ENCODE measurements around the gene EFNA5. TPM values are rescaled to one million over a fixed set of nuclear protein-coding genes. Genes with fewer than 3 reads are reported as not detected.

Gene EFNA5
- total RNA-seq, 1 experiment from 2014 or later, result 216 TPM

DNA sequence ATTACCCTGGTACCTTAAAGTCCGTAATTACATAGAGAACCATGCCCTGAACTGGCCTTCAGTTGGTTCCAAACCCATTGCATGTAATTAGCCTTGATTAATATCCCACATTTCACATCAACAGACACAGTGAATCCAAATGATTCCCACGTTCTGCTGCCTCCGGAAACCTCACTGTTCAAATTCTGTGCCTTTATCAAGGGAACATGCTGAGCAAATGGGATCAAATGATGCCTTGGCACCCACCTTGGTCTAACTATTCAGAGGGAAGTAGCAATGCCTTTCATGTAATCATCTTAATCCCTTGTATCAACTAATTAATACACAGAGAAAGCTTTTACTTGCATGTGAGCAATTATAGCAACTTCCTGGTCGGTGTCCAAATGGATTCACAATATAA, 100.6 kb downstream of the EFNA5 start:
- no TSS peak for BruUV-seq (replicated peaks)
- Mint-ChIP-seq H3K27me3 (ENCODE audit: unreplicated experiment) (no peaks in the 10 kb centered on the region), H3K27ac (ENCODE audit: unreplicated experiment) (peak overlapping the region; percentile 88), H3K9me3 (ENCODE audit: low read depth, unreplicated experiment) (no peaks in the 10 kb centered on the region), H3K4me3 (ENCODE audit: low read depth, unreplicated experiment) (peak overlapping the region; percentile 65), H3K36me3 (ENCODE audit: insufficient read depth, unreplicated experiment) (peaks cover 36% of the 10 kb centered on the region), H3K4me1 (ENCODE audit: low read depth, unreplicated experiment) (peaks cover 83% of the 10 kb centered on the region)
- intact Hi-C loops (cut with micrococcal nuclease; ENCODE audit: unreplicated experiment), result loop anchor here (2.0 to 10.0 kb wide), 5 partner anchors 13 to 465 kb away; no protein-coding TSS in a partner anchor
- TF ChIP-seq, protein P1, sequence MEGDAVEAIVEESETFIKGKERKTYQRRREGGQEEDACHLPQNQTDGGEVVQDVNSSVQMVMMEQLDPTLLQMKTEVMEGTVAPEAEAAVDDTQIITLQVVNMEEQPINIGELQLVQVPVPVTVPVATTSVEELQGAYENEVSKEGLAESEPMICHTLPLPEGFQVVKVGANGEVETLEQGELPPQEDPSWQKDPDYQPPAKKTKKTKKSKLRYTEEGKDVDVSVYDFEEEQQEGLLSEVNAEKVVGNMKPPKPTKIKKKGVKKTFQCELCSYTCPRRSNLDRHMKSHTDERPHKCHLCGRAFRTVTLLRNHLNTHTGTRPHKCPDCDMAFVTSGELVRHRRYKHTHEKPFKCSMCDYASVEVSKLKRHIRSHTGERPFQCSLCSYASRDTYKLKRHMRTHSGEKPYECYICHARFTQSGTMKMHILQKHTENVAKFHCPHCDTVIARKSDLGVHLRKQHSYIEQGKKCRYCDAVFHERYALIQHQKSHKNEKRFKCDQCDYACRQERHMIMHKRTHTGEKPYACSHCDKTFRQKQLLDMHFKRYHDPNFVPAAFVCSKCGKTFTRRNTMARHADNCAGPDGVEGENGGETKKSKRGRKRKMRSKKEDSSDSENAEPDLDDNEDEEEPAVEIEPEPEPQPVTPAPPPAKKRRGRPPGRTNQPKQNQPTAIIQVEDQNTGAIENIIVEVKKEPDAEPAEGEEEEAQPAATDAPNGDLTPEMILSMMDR (IDR thresholded peaks at IDR 0.05; ENCODE audit: unreplicated experiment), result no peak
- CTCF ChIA-PET, result interaction anchor here (0.6 to 3.4 kb wide), 5 partner anchors 14 to 1077 kb away, joined by 3 to 31 read pairs (median 4); no protein-coding TSS in a partner anchor
- DNase-seq, result no peak

DNA sequence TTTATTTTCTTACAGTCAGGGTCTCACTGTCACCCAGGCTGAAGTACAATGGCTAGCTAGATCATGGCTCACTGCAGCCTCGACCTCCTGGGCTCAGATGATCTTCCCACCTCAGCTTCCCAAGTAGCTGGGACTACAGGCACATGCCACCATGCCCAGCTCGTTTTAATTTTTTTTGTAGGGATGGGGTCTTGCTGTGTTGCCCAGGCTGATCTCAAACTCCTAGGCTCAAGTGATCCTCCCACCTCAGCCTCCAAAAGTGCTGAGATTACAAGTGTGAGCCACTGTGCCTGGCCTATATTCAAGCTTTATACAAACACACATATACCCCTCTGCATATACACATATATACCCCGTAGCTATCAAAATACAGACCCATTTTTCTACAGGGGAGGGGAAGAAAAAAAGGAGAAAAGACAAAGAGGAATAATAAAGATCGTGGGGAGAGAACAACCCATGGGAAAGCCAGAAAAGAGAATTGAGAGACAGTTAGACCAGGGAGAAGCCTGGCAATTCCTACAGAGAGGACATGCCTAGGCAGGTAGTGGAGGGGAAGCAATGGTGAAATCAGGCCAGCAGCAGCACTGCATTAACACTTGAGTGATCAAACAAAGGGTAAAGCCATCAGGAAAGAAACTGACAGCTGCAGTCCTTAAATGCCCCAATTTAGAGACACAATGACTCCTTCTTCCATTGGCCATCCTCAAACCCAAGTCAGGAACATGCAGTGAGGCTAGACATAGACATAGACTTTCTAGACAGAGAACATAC, 102.7 kb downstream of the EFNA5 start:
- intact Hi-C loops (cut with micrococcal nuclease; ENCODE audit: unreplicated experiment), result no loop called here
- DNase-seq, result no peak
- H3K36me3 Mint-ChIP-seq (ENCODE audit: insufficient read depth, unreplicated experiment), result peaks cover 46% of the 10 kb centered on the region
- peak overlapping the region; percentile 30 for H3K27ac Mint-ChIP-seq (ENCODE audit: unreplicated experiment)
- no peaks in the 10 kb centered on the region for H3K27me3 Mint-ChIP-seq (ENCODE audit: unreplicated experiment)
- BruUV-seq (replicated peaks), result no TSS peak
- peaks cover 83% of the 10 kb centered on the region for H3K4me1 Mint-ChIP-seq (ENCODE audit: low read depth, unreplicated experiment)
- CTCF ChIA-PET, result no interaction called here
- no peaks in the 10 kb centered on the region for H3K9me3 Mint-ChIP-seq (ENCODE audit: low read depth, unreplicated experiment)
- H3K4me3 Mint-ChIP-seq (ENCODE audit: low read depth, unreplicated experiment), result peak overlapping the region; percentile 1
- TF ChIP-seq, protein P1 (IDR thresholded peaks at IDR 0.05; ENCODE audit: unreplicated experiment), result no peak

DNA sequence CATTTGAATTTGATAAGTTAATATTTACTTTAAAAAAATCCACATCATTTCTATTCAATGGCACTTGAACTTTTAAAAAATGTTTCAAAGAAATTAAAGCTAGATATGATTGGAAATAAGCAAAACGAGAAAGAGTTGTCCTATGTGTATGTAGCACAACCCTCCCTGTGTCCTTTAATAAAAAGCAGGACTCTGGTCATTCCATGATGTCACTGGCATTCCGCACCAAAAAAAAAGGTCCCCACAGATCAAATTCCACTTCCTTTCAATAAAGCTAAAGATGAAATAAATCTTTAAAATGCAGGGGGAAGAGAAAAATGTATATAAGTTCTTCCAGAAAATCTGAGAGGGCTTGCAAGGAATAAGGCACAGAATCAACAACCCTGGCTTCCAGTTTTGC, 103.8 kb downstream of the EFNA5 start:
- CTCF ChIA-PET, result no interaction called here
- H3K27me3 Mint-ChIP-seq (ENCODE audit: unreplicated experiment), result no peaks in the 10 kb centered on the region
- no peak for DNase-seq
- H3K27ac Mint-ChIP-seq (ENCODE audit: unreplicated experiment), result peak overlapping the region; percentile 57
- no peaks in the 10 kb centered on the region for H3K9me3 Mint-ChIP-seq (ENCODE audit: low read depth, unreplicated experiment)
- peaks cover 42% of the 10 kb centered on the region for H3K36me3 Mint-ChIP-seq (ENCODE audit: insufficient read depth, unreplicated experiment)
- H3K4me3 Mint-ChIP-seq (ENCODE audit: low read depth, unreplicated experiment), result no peak overlapping the region
- BruUV-seq (replicated peaks), result no TSS peak
- intact Hi-C loops (cut with micrococcal nuclease; ENCODE audit: unreplicated experiment), result no loop called here
- H3K4me1 Mint-ChIP-seq (ENCODE audit: low read depth, unreplicated experiment), result peaks cover 83% of the 10 kb centered on the region
- TF ChIP-seq, protein P1 (IDR thresholded peaks at IDR 0.05; ENCODE audit: unreplicated experiment), result no peak

DNA sequence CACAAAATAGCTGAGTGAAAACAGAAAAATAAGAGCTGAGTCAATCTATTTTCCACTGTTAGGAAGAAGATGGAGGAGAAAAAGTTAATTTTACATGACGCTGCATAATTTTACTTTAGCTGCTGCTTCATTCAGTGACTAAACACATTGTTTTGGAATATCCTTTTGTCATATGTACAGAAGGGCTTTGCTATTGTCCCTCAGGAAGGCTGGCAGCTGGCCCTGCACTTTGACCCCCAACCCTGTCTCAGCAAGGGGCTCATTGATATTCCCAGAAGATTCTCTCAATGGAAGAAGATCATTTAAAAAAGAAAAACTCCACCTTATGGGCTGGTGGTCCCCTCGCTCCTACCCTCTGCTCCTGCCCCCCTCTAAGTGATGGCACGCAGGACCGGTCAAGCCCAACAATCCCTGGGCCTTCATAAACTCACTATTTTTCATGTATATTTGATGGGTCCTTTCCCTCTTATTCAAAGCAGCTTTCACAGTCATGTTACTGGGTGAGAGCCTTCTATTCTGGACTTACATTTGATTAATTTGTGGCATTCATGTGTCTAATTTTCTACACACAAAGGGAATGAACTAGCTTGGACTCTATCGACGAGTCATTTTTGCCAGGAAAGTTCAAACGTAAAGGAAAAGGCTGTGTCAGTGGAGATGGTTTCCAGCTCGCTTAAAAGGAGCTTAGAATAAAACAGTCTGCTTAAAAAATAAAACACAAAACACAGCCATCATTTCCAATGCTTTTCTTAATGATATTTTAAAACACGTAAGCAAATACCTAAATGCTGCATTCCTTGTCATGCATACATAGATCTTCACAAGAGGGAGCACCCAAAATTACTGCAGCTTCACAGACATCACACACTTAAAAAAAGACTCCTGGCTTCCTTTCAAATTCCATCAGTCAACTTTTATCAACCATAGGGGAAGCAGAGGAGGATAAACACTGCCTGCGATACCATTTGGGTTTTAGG, 104.7 kb downstream of the EFNA5 start:
- Mint-ChIP-seq H3K4me3 (ENCODE audit: low read depth, unreplicated experiment) (peak overlapping the region; percentile 4), H3K27ac (ENCODE audit: unreplicated experiment) (peak overlapping the region; percentile 18)

More for the DNA sequence above, 104.7 kb downstream of the EFNA5 start:
- Mint-ChIP-seq H3K9me3 (ENCODE audit: low read depth, unreplicated experiment) (no peaks in the 10 kb centered on the region), H3K36me3 (ENCODE audit: insufficient read depth, unreplicated experiment) (peaks cover 35% of the 10 kb centered on the region), H3K4me1 (ENCODE audit: low read depth, unreplicated experiment) (peaks cover 78% of the 10 kb centered on the region), H3K27me3 (ENCODE audit: unreplicated experiment) (no peaks in the 10 kb centered on the region)
- BruUV-seq (replicated peaks), result no TSS peak
- CTCF ChIA-PET, result no interaction called here
- DNase-seq, result no peak
- intact Hi-C loops (cut with micrococcal nuclease; ENCODE audit: unreplicated experiment), result no loop called here
- TF ChIP-seq, protein P1 (IDR thresholded peaks at IDR 0.05; ENCODE audit: unreplicated experiment), result no peak

Measured in Calu3 (cell line).